ENCODE results near the gene FSTL5.

Gene FSTL5

GRCh38 chr4:161988946-161989345 is 174.9 kb downstream of the FSTL5 start:
- no peak for DNase-seq (ENCODE audit: low spot score)
- CTCF ChIA-PET: no interaction called here
- no peak overlapping the region for H3K27ac ChIP-seq
- TF ChIP-seq CTCF (conservative IDR thresholded peaks at IDR 0.05; ENCODE audit: low read depth): no peak
- POLR2A ChIA-PET (ENCODE audit: low non-redundant PET): no interaction called here

GRCh38 chr4:161987611-161988010 is 176.2 kb downstream of the FSTL5 start:
- H3K27ac ChIP-seq: no peak overlapping the region
- ChIA-PET CTCF (no interaction called here), POLR2A (ENCODE audit: low non-redundant PET) (no interaction called here)
- TF ChIP-seq CTCF (conservative IDR thresholded peaks at IDR 0.05; ENCODE audit: low read depth): no peak
- no peak for DNase-seq (ENCODE audit: low spot score)

GRCh38 chr4:161952382-161952781 is 211.4 kb downstream of the FSTL5 start:
- TF ChIP-seq CTCF (conservative IDR thresholded peaks at IDR 0.05; ENCODE audit: low read depth): peak; percentile 24
- POLR2A ChIA-PET (ENCODE audit: low non-redundant PET): no interaction called here
- DNase-seq (ENCODE audit: low spot score): no peak
- no peak overlapping the region for H3K27ac ChIP-seq
- CTCF ChIA-PET: interaction anchor here (0.7 to 0.9 kb wide), 2 partner anchors 16 to 249 kb away, joined by 3 to 4 read pairs; no protein-coding TSS in a partner anchor

- POLR2A ChIA-PET (ENCODE audit: low non-redundant PET): no interaction called here
- no peak overlapping the region for H3K27ac ChIP-seq
- DNase-seq (ENCODE audit: low spot score): peak; percentile 1
- CTCF ChIA-PET: no interaction called here
- no peak for TF ChIP-seq CTCF (conservative IDR thresholded peaks at IDR 0.05; ENCODE audit: low read depth)
Measured at GRCh38 chr4:161949946-161950725, 213.7 kb downstream of the FSTL5 start.

- no peak for DNase-seq (ENCODE audit: low spot score)
- H3K27ac ChIP-seq: no peak overlapping the region
- CTCF ChIA-PET: interaction anchor here (0.6 kb wide), 1 partner anchor 339 kb away, joined by 3 read pairs; no protein-coding TSS in a partner anchor
- POLR2A ChIA-PET (ENCODE audit: low non-redundant PET): interaction anchor here (0.8 kb wide), 1 partner anchor 13 kb away, joined by 5 read pairs; no protein-coding TSS in a partner anchor
- TF ChIP-seq CTCF (conservative IDR thresholded peaks at IDR 0.05; ENCODE audit: low read depth): no peak
Measured at GRCh38 chr4:161948026-161948770, 215.6 kb downstream of the FSTL5 start.

- no peak for TF ChIP-seq CTCF (conservative IDR thresholded peaks at IDR 0.05; ENCODE audit: low read depth)
- no peak overlapping the region for H3K27ac ChIP-seq
- ChIA-PET CTCF (no interaction called here), POLR2A (ENCODE audit: low non-redundant PET) (no interaction called here)
- no peak for DNase-seq (ENCODE audit: low spot score)
Measured at GRCh38 chr4:161937596-161937995, 226.2 kb downstream of the FSTL5 start.
